Smooth muscle cell of the pulmonary artery (primary cell): ENCODE data around the gene CLIC1. TPM values are rescaled to one million over a fixed set of nuclear protein-coding genes. Genes with fewer than 3 reads are reported as not detected.

ENCODE experiments used
- total RNA-seq: library from RNA; depleted of rRNA; stranded (reverse); fragments of >200 nt; gene quantifications from 2 replicates; pipeline ENCODE4 v1.2.3, GENCODE V29; 2014

The CLIC1 gene
- 417 and 463 TPM in 2 replicates for total RNA-seq

DNA sequence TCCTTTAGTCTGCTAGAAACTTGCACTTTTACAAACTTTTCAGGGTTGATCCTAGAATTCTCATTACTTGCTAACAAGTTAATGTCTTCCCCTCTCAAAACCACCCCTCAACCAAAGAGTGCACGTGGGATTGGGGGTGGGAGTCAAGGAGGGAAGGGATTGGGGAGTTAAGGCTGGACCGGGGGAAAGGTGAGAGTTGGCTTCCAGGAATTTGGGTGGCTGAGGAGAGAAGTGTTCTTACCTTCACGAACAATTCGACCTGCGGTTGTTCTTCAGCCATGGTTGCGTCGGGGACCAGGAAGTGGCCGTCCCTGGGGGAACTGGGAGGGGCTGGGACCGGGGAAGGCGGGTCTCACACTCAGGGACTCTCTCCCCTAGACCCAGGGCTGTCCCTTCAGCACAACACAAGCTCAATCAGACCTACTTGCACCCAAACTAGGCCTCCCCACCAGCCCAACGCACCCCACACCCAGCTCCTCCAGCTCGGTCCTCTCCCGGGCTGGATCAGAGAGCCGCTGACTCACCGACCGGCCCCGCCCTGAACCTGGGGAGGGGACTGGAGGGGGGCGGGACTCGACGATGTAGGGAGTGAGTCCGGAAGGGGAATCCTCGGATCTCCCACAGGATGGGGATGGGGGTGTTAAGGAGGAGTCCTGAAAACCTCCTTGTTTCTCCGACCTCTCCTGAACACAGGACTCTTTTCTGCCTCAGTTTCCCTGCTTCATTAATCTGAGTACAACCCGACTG, at the start of gene CLIC1:
Gene CLIC1, minus strand, starts transcription at position 510 of the 747 bp plus-strand sequence. Its CDS starts 230 bp downstream, at position 280.

GRCh38 chr6:31776989-31777666, 40.8 kb upstream of the CLIC1 start, which contains the start of gene VWA7:
Gene VWA7 (minus strand): TSS chr6:31777328. CDS start chr6:31776779, 549 bp downstream.

GRCh38 chr6:31762356-31762755, 26.0 kb upstream of the CLIC1 start, which contains the start of gene SAPCD1:
Gene SAPCD1 (plus strand): TSS chr6:31762656. CDS start chr6:31763055, 399 bp downstream.

DNA sequence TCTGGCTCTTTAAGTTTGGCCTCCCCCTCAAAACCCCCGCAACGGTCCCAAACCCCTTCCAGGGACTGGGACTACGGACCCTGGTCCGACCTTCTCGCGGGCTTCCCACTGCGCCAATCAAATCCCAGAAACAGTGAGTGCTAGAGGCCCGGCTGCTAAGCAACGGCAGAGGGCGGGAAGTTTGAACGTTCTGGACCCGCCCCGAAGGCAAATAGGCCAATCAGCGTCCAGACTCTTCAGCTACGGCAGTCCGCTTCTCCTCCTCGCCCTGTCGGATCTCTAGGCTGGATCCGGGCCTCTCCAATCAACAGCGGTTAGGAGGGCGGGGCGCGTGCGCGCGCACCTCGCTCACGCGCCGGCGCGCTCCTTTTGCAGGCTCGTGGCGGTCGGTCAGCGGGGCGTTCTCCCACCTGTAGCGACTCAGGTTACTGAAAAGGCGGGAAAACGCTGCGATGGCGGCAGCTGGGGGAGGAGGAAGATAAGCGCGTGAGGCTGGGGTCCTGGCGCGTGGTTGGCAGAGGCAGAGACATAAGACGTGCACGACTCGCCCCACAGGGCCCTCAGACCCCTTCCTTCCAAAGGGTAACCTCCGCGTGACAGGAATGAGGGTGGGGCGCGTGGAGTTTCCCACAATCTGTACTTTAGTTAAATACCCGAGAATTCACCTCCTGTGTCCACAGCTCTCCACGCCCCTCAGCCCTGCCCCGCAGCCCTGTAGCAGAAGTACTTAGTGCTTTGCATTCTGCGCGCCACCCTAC, 3.5 kb upstream of the CLIC1 start, which contains the start of gene MSH5:
Gene MSH5, plus strand, starts transcription at position 367 of the 758 bp plus-strand sequence. CDS start 462 bp downstream, outside the sequence.

GRCh38 chr6:31728767-31729514, 7.4 kb downstream of the CLIC1 start, which contains the start of gene DDAH2:
Gene DDAH2 (minus strand): TSS chr6:31729299. CDS start chr6:31729161, 138 bp downstream.

DNA sequence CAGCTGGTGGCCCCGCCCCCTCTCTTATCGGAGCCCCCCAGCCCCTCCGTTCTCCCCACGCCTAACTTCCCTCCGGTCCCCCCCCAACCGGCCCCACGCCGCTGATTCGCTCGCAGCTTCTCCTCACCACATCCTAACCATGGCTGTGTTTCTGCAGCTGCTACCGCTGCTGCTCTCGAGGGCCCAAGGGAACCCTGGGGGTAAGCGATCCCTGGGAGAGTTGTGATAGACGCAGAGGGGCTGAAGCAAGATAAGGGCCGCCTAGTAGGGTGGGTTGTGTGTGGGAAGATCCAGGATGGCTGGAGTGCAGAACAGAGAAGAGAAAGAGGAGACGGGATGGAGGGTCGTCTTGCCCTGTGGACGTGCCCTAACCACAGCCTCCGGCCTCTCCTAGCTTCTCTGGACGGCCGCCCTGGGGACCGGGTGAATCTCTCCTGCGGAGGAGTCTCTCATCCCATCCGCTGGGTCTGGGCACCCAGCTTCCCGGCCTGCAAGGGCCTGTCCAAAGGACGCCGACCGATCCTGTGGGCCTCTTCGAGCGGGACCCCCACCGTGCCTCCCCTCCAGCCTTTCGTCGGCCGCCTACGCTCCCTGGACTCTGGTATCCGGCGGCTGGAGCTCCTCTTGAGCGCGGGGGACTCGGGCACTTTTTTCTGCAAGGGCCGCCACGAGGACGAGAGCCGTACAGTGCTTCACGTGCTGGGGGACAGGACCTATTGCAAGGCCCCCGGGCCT, 12.9 kb downstream of the CLIC1 start, which contains the start of gene MPIG6B:
Gene MPIG6B, plus strand, starts transcription at position 129 of the 735 bp plus-strand sequence. Its CDS starts 11 bp downstream, at position 140.

GRCh38 chr6:31721351-31722020, 14.8 kb downstream of the CLIC1 start, which contains the start of gene LY6G6C:
Gene LY6G6C (minus strand): TSS chr6:31721746. CDS start chr6:31721679, 67 bp downstream.

DNA sequence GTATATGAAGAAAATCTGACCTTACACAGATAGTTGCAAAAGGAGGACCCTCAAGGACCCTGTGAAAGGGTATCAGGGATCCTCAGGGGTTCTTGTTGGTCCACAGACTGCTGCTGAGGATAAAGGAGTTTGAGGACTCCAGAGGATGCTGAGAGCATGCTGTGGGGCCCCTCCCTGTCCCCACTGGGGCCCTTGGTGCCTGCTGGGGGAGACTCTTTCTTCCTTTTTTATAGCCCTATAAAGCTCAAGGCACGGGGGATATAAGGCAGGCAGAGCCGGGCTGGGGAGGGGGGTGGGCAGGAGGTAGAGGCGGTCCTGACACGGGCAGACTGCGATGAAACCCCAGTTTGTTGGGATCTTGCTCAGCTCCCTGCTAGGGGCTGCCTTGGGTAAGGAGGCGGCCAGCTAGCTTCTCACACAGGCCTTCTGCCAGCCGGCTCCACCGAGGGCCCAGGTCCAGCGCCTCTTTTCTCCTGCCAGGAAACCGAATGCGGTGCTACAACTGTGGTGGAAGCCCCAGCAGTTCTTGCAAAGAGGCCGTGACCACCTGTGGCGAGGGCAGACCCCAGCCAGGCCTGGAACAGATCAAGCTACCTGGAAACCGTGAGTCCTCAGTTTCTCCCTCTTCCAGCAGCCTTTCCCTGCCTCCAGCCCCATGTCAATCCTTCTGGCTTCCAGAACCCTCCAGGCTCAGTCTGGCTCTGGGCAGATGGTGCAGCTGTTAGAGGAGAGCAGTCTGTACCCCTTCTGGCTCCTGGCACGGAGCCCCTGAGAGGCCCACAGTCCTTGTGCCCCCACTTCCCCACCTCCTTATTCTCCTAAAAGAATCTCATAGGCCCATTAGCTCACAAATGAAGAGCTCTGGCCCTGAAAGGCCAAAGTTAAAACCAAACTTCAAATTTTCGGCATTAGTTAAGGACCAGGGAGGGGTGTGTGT, 21.0 kb downstream of the CLIC1 start, which contains the start of gene LY6G6D:
Gene LY6G6D, plus strand, starts transcription at position 327 of the 937 bp plus-strand sequence. Its CDS starts 8 bp downstream, at position 335.

GRCh38 chr6:31706599-31706998, 29.7 kb downstream of the CLIC1 start, which contains the start of gene LY6G6F:
Gene LY6G6F (plus strand): TSS chr6:31706866. CDS start chr6:31706907, 41 bp downstream.

DNA sequence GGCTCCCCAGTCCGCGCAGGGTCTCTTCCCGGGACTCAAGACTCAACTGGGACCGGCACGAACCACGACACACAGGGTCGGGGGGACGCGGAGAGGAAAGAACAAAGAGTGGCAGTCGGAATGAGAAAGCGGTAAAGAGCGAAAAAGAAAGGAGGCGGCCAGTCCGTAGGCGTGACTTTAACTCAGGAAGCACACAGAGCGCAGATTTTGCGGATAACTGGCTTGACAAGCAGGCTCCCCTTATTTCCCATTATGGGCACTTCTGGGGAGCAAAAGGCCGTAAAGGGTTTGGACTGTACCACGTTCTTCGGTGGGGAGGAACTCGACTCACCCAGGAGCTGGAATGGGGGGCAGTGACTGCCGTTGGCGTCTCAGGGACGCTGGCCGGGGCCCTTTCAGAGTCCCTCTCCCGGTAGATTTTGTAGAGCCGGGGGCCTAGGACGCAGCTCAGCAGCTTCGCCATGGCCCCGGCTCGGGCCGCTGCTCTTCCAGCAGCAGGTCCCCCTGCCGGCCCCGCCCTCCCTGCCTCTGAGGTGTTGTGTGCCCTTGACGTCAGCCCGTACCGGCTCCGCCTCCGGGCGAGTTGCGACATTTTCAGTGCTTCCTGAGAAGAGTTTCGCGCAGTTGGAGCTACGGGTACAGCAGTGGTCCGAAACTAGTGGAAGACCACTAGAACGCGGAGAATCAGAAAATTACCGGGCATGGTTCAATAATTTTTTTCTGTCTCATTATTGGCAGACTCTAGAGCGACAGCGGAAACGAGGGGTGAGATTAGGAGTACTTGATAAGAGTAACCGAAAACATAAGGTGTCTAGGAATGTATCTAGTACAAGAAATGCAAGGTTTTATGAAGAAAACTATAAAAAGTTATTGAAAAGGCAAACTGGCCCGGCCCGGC, 33.3 kb downstream of the CLIC1 start, which contains the start of gene ABHD16A:
Gene ABHD16A, minus strand, starts transcription at position 506 of the 898 bp plus-strand sequence. Its CDS starts 43 bp downstream, at position 463.

Other genes with a start within 250 kb of the CLIC1 start
- 14.8 and 15.8 TPM in 2 replicates for gene MICB, start 238.4 kb downstream of the CLIC1 start, total RNA-seq
- gene MCCD1, start 207.6 kb downstream of the CLIC1 start, total RNA-seq, result not detected in 2 replicates
- 221 and 228 TPM in 2 replicates for gene DDX39B, start 194.5 kb downstream of the CLIC1 start, total RNA-seq
- gene ATP6V1G2, start 189.9 kb downstream of the CLIC1 start, total RNA-seq, result 1.5 and 4.3 TPM in 2 replicates
- gene NFKBIL1, start 188.9 kb downstream of the CLIC1 start, total RNA-seq, result 22.7 and 27.5 TPM in 2 replicates
- gene LTA, start 164.2 kb downstream of the CLIC1 start, total RNA-seq, result not detected in 2 replicates
- not detected in 2 replicates for gene TNF, start 161.0 kb downstream of the CLIC1 start, total RNA-seq
- not detected in 2 replicates for gene LTB, start 154.1 kb downstream of the CLIC1 start, total RNA-seq
- gene LST1, start 150.3 kb downstream of the CLIC1 start, total RNA-seq, result 0.23 TPM in 1 of 2 replicates, not detected in the other
- not detected in 2 replicates for gene NCR3, start 143.5 kb downstream of the CLIC1 start, total RNA-seq
- not detected in 2 replicates for gene AIF1, start 121.3 kb downstream of the CLIC1 start, total RNA-seq
- gene PRRC2A, start 115.8 kb downstream of the CLIC1 start, total RNA-seq, result 61.8 and 76.9 TPM in 2 replicates
- 194 and 208 TPM in 2 replicates for gene BAG6, start 83.9 kb downstream of the CLIC1 start, total RNA-seq
- 1.0 and 1.6 TPM in 2 replicates for gene APOM, start 80.6 kb downstream of the CLIC1 start, total RNA-seq
- gene C6orf47, start 75.8 kb downstream of the CLIC1 start, total RNA-seq, result 20.9 and 23.3 TPM in 2 replicates
- 9.7 and 14.1 TPM in 2 replicates for gene GPANK1, start 71.5 kb downstream of the CLIC1 start, total RNA-seq
- 75.1 and 82.0 TPM in 2 replicates for gene CSNK2B, start 70.5 kb downstream of the CLIC1 start, total RNA-seq
- gene LY6G5B, start 66.6 kb downstream of the CLIC1 start, total RNA-seq, result 1.9 and 4.0 TPM in 2 replicates
- 0.26 and 0.85 TPM in 2 replicates for gene LY6G5C, start 55.5 kb downstream of the CLIC1 start, total RNA-seq
- gene ABHD16A, start 33.2 kb downstream of the CLIC1 start, total RNA-seq, result 47.6 and 50.4 TPM in 2 replicates
- not detected in 2 replicates for gene LY6G6F, start 29.7 kb downstream of the CLIC1 start, total RNA-seq
- gene LY6G6D, start 21.2 kb downstream of the CLIC1 start, total RNA-seq, result not detected in 2 replicates
- gene LY6G6C, start 14.8 kb downstream of the CLIC1 start, total RNA-seq, result not detected in 2 replicates
- gene MPIG6B, start 13.2 kb downstream of the CLIC1 start, total RNA-seq, result not detected in 2 replicates
- gene DDAH2, start 7.2 kb downstream of the CLIC1 start, total RNA-seq, result 66.1 and 86.1 TPM in 2 replicates
- gene MSH5, start 3.5 kb upstream of the CLIC1 start, total RNA-seq, result 3.8 and 6.6 TPM in 2 replicates
- 0.78 and 0.79 TPM in 2 replicates for gene SAPCD1, start 26.1 kb upstream of the CLIC1 start, total RNA-seq
- 0.26 and 0.46 TPM in 2 replicates for gene VWA7, start 40.8 kb upstream of the CLIC1 start, total RNA-seq
- 50.8 and 109 TPM in 2 replicates for gene VARS1, start 59.2 kb upstream of the CLIC1 start, total RNA-seq
- gene LSM2, start 70.4 kb upstream of the CLIC1 start, total RNA-seq, result 16.7 and 16.9 TPM in 2 replicates
- gene HSPA1L, start 78.8 kb upstream of the CLIC1 start, total RNA-seq, result 1.9 and 2.2 TPM in 2 replicates
- gene HSPA1A, start 79.0 kb upstream of the CLIC1 start, total RNA-seq, result 133 and 166 TPM in 2 replicates
- 113 and 154 TPM in 2 replicates for gene HSPA1B, start 91.2 kb upstream of the CLIC1 start, total RNA-seq
- 75.7 and 102 TPM in 2 replicates for gene NEU1, start 126.3 kb upstream of the CLIC1 start, total RNA-seq
- gene SLC44A4, start 142.5 kb upstream of the CLIC1 start, total RNA-seq, result 0.20 TPM in 1 of 2 replicates, not detected in the other
- gene EHMT2, start 161.2 kb upstream of the CLIC1 start, total RNA-seq, result 57.3 and 69.7 TPM in 2 replicates
- 7.6 and 9.8 TPM in 2 replicates for gene ZBTB12, start 165.6 kb upstream of the CLIC1 start, total RNA-seq
- 1.7 and 4.7 TPM in 2 replicates for gene C2, start 191.2 kb upstream of the CLIC1 start, total RNA-seq
- 49.7 and 81.0 TPM in 2 replicates for gene CFB, start 209.6 kb upstream of the CLIC1 start, total RNA-seq
- gene NELFE, start 222.4 kb upstream of the CLIC1 start, total RNA-seq, result 78.7 and 86.4 TPM in 2 replicates
- gene SKIC2, start 222.6 kb upstream of the CLIC1 start, total RNA-seq, result 66.7 and 73.4 TPM in 2 replicates
- gene DXO, start 235.6 kb upstream of the CLIC1 start, total RNA-seq, result 10.8 and 15.1 TPM in 2 replicates
- gene C4A, start 245.5 kb upstream of the CLIC1 start, total RNA-seq, result 9.4 and 12.3 TPM in 2 replicates